ENCODE data around the gene SPOCK3. TPM values are rescaled to one million over a fixed set of nuclear protein-coding genes. Genes with fewer than 3 reads are reported as not detected.

Gene SPOCK3
- polyA plus RNA-seq, 2 donors, result 0.04 to 0.08 TPM

DNA sequence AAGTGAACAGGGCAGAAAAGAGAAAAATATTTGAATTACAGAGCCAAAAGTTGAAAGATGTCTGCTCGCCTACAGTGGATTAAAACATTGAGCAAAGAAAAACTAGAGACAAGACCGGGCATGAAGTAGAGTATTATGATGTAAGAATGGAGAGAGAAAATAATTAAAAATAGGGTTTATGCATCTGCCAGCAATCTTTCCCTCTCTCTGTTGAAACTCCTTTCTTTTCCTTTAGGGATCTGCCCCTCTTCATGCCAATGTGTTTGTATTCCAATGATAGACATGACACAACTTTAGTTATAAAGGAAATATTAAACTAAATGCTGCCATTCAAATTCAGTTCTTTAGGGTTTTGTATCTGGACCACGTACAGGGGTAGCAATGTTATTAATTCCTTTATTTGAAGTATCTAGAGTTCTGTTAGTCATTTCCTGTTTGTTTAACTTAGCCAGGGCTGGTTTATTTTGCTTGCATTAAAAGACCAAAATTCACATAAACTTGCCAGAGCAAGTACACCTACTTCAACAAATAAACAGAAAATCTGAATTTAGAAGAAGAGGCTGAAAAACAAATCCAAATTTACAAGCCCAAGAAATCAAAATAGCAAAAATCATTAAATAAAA lies 202.6 kb downstream of the SPOCK3 start:
- no peaks in the 10 kb centered on the region for H3K9me3 ChIP-seq (ENCODE audit: control insufficient read depth in 2 of 2, insufficient read depth in 1 of 2, low read depth in 1 of 2, low read length in 1 of 2)
- no peaks in the 10 kb centered on the region for H3K27me3 ChIP-seq (ENCODE audit: control insufficient read depth in 1 of 2, insufficient read depth in 2 of 2, low read length in 2 of 2)
- H3K4me1 ChIP-seq (ENCODE audit: control insufficient read depth in 2 of 2, insufficient read depth in 2 of 2, low read length in 1 of 2), result no peaks in the 10 kb centered on the region
- H3K27ac ChIP-seq (ENCODE audit: low read depth in 2 of 2, low read length in 1 of 2), result no peak overlapping the region
- H3K4me3 ChIP-seq (ENCODE audit: low read depth in 1 of 2, low read length in 2 of 2), result no peak overlapping the region
- WGBS, 2 donors, result 36 to 44% methylated on average over 3 of the region's 3 CpGs
- H3K36me3 ChIP-seq (ENCODE audit: control insufficient read depth in 2 of 2, insufficient read depth in 2 of 2, low read length in 1 of 2), result no peaks in the 10 kb centered on the region

DNA sequence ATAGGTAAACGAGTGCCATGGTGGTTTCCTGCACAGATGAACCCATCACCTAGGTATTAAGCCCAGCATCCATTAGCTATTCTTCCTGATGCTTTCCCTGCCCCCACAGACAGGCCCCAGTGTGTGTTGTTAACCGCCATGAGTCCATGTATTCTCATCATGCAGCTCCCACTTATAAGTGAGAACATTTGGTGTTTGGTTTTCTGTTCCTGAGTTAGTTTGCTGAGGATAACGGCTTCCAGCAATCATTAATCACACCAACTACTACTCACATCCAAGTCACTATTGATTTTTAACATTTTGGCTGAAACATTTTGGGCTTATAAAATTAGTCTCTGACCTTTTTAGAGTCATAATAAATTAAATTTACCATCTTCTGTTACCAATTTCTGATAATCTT lies 205.3 kb downstream of the SPOCK3 start:
- Histone ChIP-seq H3K36me3 (ENCODE audit: control insufficient read depth in 2 of 2, insufficient read depth in 2 of 2, low read length in 1 of 2) (no peaks in the 10 kb centered on the region), H3K4me3 (ENCODE audit: low read depth in 1 of 2, low read length in 2 of 2) (no peak overlapping the region), H3K27me3 (ENCODE audit: control insufficient read depth in 1 of 2, insufficient read depth in 2 of 2, low read length in 2 of 2) (no peaks in the 10 kb centered on the region), H3K27ac (ENCODE audit: low read depth in 2 of 2, low read length in 1 of 2) (no peak overlapping the region), H3K4me1 (ENCODE audit: control insufficient read depth in 2 of 2, insufficient read depth in 2 of 2, low read length in 1 of 2) (no peaks in the 10 kb centered on the region), H3K9me3 (ENCODE audit: control insufficient read depth in 2 of 2, insufficient read depth in 1 of 2, low read depth in 1 of 2, low read length in 1 of 2) (no peaks in the 10 kb centered on the region)
- 74 to 75% methylated on average over 3 of the region's 3 CpGs for WGBS, 2 donors

DNA sequence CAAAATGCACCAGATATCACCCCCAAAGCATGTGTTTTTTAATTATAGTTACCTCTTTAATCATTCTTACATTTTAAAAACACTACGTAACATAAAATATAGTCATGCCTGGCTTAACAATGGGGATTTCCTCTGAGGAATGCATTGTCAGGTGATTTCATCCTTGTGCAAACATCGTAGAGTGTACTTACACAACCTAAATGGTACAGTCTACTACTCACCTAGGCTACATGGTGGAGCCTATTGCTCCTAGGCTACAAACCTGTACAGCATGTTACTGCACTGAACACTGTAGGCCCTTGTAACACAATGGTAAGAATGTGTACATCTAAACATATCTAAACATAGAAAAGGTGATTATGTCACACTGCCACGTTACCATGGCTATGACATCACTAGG lies 208.6 kb downstream of the SPOCK3 start:
- no peaks in the 10 kb centered on the region for H3K27me3 ChIP-seq (ENCODE audit: control insufficient read depth in 1 of 2, insufficient read depth in 2 of 2, low read length in 2 of 2)
- WGBS, 2 donors, result 55 to 61% methylated on average over 3 of the region's 3 CpGs
- no peaks in the 10 kb centered on the region for H3K4me1 ChIP-seq (ENCODE audit: control insufficient read depth in 2 of 2, insufficient read depth in 2 of 2, low read length in 1 of 2)
- no peak overlapping the region for H3K4me3 ChIP-seq (ENCODE audit: low read depth in 1 of 2, low read length in 2 of 2)
- H3K36me3 ChIP-seq (ENCODE audit: control insufficient read depth in 2 of 2, insufficient read depth in 2 of 2, low read length in 1 of 2), result no peaks in the 10 kb centered on the region
- no peak overlapping the region for H3K27ac ChIP-seq (ENCODE audit: low read depth in 2 of 2, low read length in 1 of 2)
- no peaks in the 10 kb centered on the region for H3K9me3 ChIP-seq (ENCODE audit: control insufficient read depth in 2 of 2, insufficient read depth in 1 of 2, low read depth in 1 of 2, low read length in 1 of 2)

DNA sequence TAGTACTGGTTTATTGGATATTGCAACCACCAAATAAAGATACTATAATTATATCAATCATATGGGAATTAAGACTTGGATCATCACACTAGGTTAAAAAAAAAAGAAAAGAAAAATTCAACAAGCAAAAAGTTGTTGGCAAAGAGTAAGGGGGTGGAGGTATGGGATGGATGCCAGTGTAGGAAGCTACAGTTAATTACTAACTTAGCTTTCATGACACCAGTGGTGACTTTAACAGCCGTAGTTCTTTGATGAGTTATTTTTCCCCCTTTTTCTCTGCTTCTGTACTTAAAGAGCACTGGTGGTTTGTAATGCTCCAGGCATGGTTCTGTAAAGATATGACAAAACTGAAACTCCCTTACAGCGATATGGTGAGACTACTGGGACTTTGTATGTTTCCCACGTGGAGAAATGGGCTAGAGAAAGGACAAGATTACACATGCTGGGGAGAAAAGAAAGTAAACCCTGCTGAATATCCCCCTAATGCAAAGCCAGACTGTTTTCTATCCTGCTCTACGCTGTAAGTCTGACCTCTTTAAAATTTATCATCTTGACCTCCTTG lies 210.8 kb downstream of the SPOCK3 start:
- H3K27me3 ChIP-seq (ENCODE audit: control insufficient read depth in 1 of 2, insufficient read depth in 2 of 2, low read length in 2 of 2), result no peaks in the 10 kb centered on the region
- H3K4me1 ChIP-seq (ENCODE audit: control insufficient read depth in 2 of 2, insufficient read depth in 2 of 2, low read length in 1 of 2), result no peaks in the 10 kb centered on the region
- H3K36me3 ChIP-seq (ENCODE audit: control insufficient read depth in 2 of 2, insufficient read depth in 2 of 2, low read length in 1 of 2), result no peaks in the 10 kb centered on the region
- no peaks in the 10 kb centered on the region for H3K9me3 ChIP-seq (ENCODE audit: control insufficient read depth in 2 of 2, insufficient read depth in 1 of 2, low read depth in 1 of 2, low read length in 1 of 2)
- WGBS, 2 donors, result 34 to 47% methylated on average over 4 of the region's 4 CpGs
- no peak overlapping the region for H3K4me3 ChIP-seq (ENCODE audit: low read depth in 1 of 2, low read length in 2 of 2)
- H3K27ac ChIP-seq (ENCODE audit: low read depth in 2 of 2, low read length in 1 of 2), result no peak overlapping the region

DNA sequence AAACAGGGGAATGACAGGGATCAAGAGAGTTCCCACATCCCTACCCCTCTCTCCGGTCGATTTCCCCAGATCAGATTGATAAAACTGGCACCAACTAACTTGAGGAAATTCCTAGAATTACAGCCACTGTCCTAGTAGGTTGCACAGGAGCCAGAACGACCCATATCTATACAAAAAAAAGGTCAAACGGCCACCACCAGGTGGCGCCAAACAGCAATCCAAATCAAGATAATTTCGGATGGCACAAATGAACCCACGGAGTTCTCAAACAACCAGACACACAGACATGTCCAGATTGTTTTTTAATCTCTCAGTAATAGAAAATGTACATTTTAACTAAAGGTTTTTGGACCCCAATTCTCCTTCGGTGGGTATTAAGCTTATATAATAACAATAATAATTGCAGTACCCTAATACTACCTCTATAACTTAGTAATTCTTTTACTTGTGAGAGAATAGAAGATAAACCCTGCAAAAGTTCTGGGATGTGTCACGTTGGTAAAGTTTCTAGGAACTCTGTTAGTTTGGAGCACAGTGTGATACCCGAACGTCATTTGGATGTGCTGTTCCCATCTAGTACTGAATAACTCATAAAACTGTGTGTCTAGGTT lies 212.6 kb downstream of the SPOCK3 start:
- Histone ChIP-seq H3K4me1 (ENCODE audit: control insufficient read depth in 2 of 2, insufficient read depth in 2 of 2, low read length in 1 of 2) (no peaks in the 10 kb centered on the region), H3K4me3 (ENCODE audit: low read depth in 1 of 2, low read length in 2 of 2) (no peak overlapping the region), H3K27ac (ENCODE audit: low read depth in 2 of 2, low read length in 1 of 2) (no peak overlapping the region), H3K36me3 (ENCODE audit: control insufficient read depth in 2 of 2, insufficient read depth in 2 of 2, low read length in 1 of 2) (no peaks in the 10 kb centered on the region), H3K27me3 (ENCODE audit: control insufficient read depth in 1 of 2, insufficient read depth in 2 of 2, low read length in 2 of 2) (no peaks in the 10 kb centered on the region), H3K9me3 (ENCODE audit: control insufficient read depth in 2 of 2, insufficient read depth in 1 of 2, low read depth in 1 of 2, low read length in 1 of 2) (no peaks in the 10 kb centered on the region)
- 14 to 20% methylated on average over 11 of the region's 11 CpGs for WGBS, 2 donors

DNA sequence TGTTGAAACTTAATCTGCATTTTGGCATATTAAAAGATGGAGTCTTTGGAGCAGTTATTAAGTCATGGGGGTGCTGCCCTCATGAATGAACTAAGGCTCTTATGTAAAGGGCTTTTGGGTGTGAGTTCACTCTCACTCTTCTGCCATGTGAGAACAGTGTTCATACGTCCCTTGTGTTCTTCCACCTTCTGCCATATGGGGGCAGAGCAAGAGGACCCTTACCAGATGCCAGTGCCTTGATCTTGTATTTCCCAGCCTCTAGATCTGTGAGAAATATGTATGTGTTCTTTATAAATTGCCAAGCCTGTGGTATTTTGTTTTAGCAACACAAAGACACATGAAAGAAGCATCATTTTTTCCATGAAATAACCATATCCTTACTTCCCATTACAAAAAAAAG lies 213.9 kb downstream of the SPOCK3 start:
- Histone ChIP-seq H3K27me3 (ENCODE audit: control insufficient read depth in 1 of 2, insufficient read depth in 2 of 2, low read length in 2 of 2) (no peaks in the 10 kb centered on the region), H3K4me1 (ENCODE audit: control insufficient read depth in 2 of 2, insufficient read depth in 2 of 2, low read length in 1 of 2) (no peaks in the 10 kb centered on the region), H3K27ac (ENCODE audit: low read depth in 2 of 2, low read length in 1 of 2) (no peak overlapping the region), H3K9me3 (ENCODE audit: control insufficient read depth in 2 of 2, insufficient read depth in 1 of 2, low read depth in 1 of 2, low read length in 1 of 2) (no peaks in the 10 kb centered on the region), H3K4me3 (ENCODE audit: low read depth in 1 of 2, low read length in 2 of 2) (no peak overlapping the region), H3K36me3 (ENCODE audit: control insufficient read depth in 2 of 2, insufficient read depth in 2 of 2, low read length in 1 of 2) (no peaks in the 10 kb centered on the region)
- WGBS, 2 donors, result 27 to 34% methylated on average over 1 of the region's 1 CpG

DNA sequence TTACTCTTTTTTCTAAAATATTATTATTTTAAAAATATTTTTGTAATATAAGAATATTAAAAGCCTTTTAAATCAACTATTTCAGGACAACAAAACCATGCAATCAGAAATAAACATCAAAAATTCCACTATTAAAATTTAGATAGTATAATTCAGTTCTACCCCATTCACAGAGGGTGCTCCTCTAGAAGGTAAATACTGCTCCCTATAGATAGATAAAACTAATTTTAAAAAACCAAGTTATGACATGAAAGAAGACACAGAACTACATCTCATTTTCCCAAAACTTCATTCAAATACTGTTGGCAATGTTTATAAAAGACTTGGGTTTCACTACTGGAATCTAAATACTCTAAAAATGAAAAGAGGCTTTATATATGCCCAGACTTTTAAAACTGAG lies 219.3 kb downstream of the SPOCK3 start:
- Histone ChIP-seq H3K27me3 (ENCODE audit: control insufficient read depth in 1 of 2, insufficient read depth in 2 of 2, low read length in 2 of 2) (no peaks in the 10 kb centered on the region), H3K4me3 (ENCODE audit: low read depth in 1 of 2, low read length in 2 of 2) (no peak overlapping the region), H3K27ac (ENCODE audit: low read depth in 2 of 2, low read length in 1 of 2) (no peak overlapping the region), H3K9me3 (ENCODE audit: control insufficient read depth in 2 of 2, insufficient read depth in 1 of 2, low read depth in 1 of 2, low read length in 1 of 2) (no peaks in the 10 kb centered on the region), H3K4me1 (ENCODE audit: control insufficient read depth in 2 of 2, insufficient read depth in 2 of 2, low read length in 1 of 2) (no peaks in the 10 kb centered on the region), H3K36me3 (ENCODE audit: control insufficient read depth in 2 of 2, insufficient read depth in 2 of 2, low read length in 1 of 2) (no peaks in the 10 kb centered on the region)

DNA sequence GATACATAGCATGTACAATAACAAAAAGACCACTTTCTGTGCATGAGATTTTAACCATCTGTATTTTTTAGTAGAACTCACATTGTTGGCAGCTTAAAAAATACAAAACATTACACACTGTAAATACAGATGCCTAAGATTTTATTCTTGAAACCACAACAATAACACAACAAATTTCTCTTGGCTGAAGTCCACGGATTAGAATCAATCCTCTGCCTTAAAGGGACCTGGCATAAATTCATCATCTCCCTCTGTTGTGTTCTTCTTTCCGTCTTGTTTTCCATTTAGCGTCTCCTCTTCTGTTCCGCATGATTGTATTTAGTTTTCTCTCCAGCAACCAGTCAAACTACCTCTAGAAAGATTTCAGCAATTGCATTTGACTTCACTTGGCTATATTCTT lies 231.0 kb downstream of the SPOCK3 start:
- WGBS, 2 donors, result 51 to 63% methylated on average over 4 of the region's 4 CpGs
- no peaks in the 10 kb centered on the region for H3K4me1 ChIP-seq (ENCODE audit: control insufficient read depth in 2 of 2, insufficient read depth in 2 of 2, low read length in 1 of 2)
- no peaks in the 10 kb centered on the region for H3K9me3 ChIP-seq (ENCODE audit: control insufficient read depth in 2 of 2, insufficient read depth in 1 of 2, low read depth in 1 of 2, low read length in 1 of 2)
- H3K27ac ChIP-seq (ENCODE audit: low read depth in 2 of 2, low read length in 1 of 2), result no peak overlapping the region
- H3K27me3 ChIP-seq (ENCODE audit: control insufficient read depth in 1 of 2, insufficient read depth in 2 of 2, low read length in 2 of 2), result no peaks in the 10 kb centered on the region
- no peak overlapping the region for H3K4me3 ChIP-seq (ENCODE audit: low read depth in 1 of 2, low read length in 2 of 2)
- H3K36me3 ChIP-seq (ENCODE audit: control insufficient read depth in 2 of 2, insufficient read depth in 2 of 2, low read length in 1 of 2), result no peaks in the 10 kb centered on the region

DNA sequence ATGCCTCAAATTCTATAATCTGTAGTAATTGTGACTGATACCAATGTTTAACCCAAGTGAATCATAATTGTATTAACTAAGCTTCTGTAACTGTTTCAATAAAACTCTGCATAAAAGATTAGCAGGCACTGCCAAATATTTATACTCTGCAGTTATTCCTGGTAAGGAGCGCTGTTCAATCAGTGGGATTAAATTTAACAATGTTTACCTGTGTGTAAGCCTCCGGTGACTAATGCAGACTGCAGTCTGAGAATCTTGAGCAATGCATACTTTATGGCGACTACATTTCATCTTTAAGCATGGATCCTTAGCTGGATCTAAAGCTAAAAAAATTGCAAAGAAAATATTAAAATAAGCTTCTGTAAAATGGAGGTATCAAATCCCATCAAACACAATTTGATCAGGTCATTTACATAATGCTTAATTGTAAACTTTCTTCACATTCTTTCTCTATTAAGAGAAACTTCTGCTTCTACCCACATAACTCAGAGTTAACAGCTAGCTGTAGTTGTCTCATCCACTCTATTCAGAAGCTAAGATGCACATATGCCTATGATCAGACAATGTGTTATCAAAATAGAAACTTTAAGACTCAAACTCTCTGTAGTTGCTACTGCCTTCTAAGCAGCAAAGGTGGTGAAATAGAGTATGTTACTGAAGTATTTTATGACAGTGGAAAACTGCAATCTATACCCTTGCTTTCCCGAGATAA lies 234.0 kb downstream of the SPOCK3 start:
- Histone ChIP-seq H3K4me3 (ENCODE audit: low read depth in 1 of 2, low read length in 2 of 2) (no peak overlapping the region), H3K27me3 (ENCODE audit: control insufficient read depth in 1 of 2, insufficient read depth in 2 of 2, low read length in 2 of 2) (no peaks in the 10 kb centered on the region), H3K36me3 (ENCODE audit: control insufficient read depth in 2 of 2, insufficient read depth in 2 of 2, low read length in 1 of 2) (no peaks in the 10 kb centered on the region), H3K9me3 (ENCODE audit: control insufficient read depth in 2 of 2, insufficient read depth in 1 of 2, low read depth in 1 of 2, low read length in 1 of 2) (no peaks in the 10 kb centered on the region), H3K27ac (ENCODE audit: low read depth in 2 of 2, low read length in 1 of 2) (no peak overlapping the region), H3K4me1 (ENCODE audit: control insufficient read depth in 2 of 2, insufficient read depth in 2 of 2, low read length in 1 of 2) (no peaks in the 10 kb centered on the region)
- 40 to 45% methylated on average over 4 of the region's 4 CpGs for WGBS, 2 donors
